ENCODE results near the gene F2R. TPM values are rescaled to one million over a fixed set of nuclear protein-coding genes. Genes with fewer than 3 reads are reported as not detected.

Gene F2R
- total and polyA plus RNA-seq, 2 of the 8 experiments (the other 6 are each of a cell fraction or from before 2014, with no cell fraction given), result 23.8 to 29.1 TPM

DNA sequence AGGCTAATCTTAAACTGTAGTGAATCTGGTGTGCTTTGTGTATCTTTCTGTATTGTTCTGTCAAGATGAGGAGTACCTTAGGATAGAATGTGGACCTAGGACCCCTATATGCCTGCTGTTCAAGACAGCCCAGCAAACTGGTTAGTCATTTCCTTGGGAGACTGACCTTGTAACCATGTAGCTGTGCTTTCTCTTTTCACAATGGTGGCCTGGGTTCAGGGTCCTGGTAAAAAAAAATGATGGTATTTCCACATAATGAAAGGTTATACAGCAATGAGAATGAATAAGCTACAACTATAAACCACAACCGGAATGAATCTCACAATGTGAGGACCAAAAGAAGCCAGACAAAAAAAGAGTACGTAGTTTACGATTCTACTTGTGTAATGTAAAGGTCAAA lies 66.5 kb downstream of the F2R start:
- no peak overlapping the region for H3K4me2 ChIP-seq (ENCODE audit: insufficient read depth in 1 of 2, low read depth in 2 of 2, low read length in 2 of 2)
- no peaks in the 10 kb centered on the region for H3K79me2 ChIP-seq (ENCODE audit: control insufficient read depth in 1 of 2, insufficient read depth in 2 of 2, low read length in 2 of 2)
- H2BK120ac ChIP-seq (replicated peaks; ENCODE audit: low read depth, low read length), result no peak overlapping the region
- no peak overlapping the region for H3K9ac ChIP-seq (replicated peaks in 1 of 4; ENCODE audit: extremely low read depth in 1 of 4, low read depth in 3 of 4, low read length in 3 of 4)
- DNase-seq (ENCODE audit: low read depth in 1 of 2, low spot score in 2 of 2), result no peak
- H2BK15ac ChIP-seq (ENCODE audit: low read length), result no peak overlapping the region
- H2BK5ac ChIP-seq (ENCODE audit: low read depth, low read length), result no peak overlapping the region
- H2AFZ ChIP-seq (ENCODE audit: low read length), result no peak overlapping the region
- no peak overlapping the region for H3K14ac ChIP-seq (ENCODE audit: insufficient read length)
- H3K36me3 ChIP-seq (ENCODE audit: control insufficient read depth in 2 of 4, insufficient read depth in 4 of 4, low read length in 3 of 4), result no peaks in the 10 kb centered on the region
- no peaks in the 10 kb centered on the region for H3K27me3 ChIP-seq (replicated peaks in 1 of 4; ENCODE audit: control insufficient read depth in 3 of 4, extremely low read depth in 1 of 4, insufficient read depth in 3 of 4, low read length in 3 of 4)
- POLR2A ChIA-PET (ENCODE audit: partially characterized antibody), result interaction anchor here (2.5 kb wide), 1 partner anchor 25 kb away, joined by 15 read pairs; no protein-coding TSS in a partner anchor
- H3K4me1 ChIP-seq (replicated peaks in 1 of 4; ENCODE audit: control insufficient read depth in 3 of 4, insufficient read depth in 4 of 4, low read length in 3 of 4), result peaks cover 1 to 8% (median 3%) of the 10 kb centered on the region in 4 experiments; a peak in 4 of 7 replicates
- no peaks in the 10 kb centered on the region for H3K9me3 ChIP-seq (ENCODE audit: insufficient read depth in 2 of 2, low read depth in 1 of 2, low read length in 1 of 2)
- H3K4me3 ChIP-seq (ENCODE audit: extremely low read depth in 1 of 4, insufficient read depth in 2 of 4, low read depth in 3 of 4, low read length in 4 of 4), result no peak overlapping the region
- no peaks in the 10 kb centered on the region for H3K23me2 ChIP-seq (ENCODE audit: low read depth, low read length)
- no peak overlapping the region for H4K8ac ChIP-seq (ENCODE audit: extremely low read depth, insufficient read depth, low read length)
- no peaks in the 10 kb centered on the region for H3K79me1 ChIP-seq (ENCODE audit: low read depth, low read length)
- WGBS, 2 experiments (ENCODE audit: extremely low coverage in 1 of 2, insufficient coverage in 1 of 2, insufficient read length in 1 of 2, insufficient replicate concordance in 2 of 2, low coverage in 1 of 2, low lambda C conversion rate in 2 of 2, missing lambda C conversion rate in 1 of 2), result 98% methylated on average over 3 of the region's 3 CpGs; no CpG with 5 or more reads in 1 of the 2 experiments
- no peak overlapping the region for H3K23ac ChIP-seq (ENCODE audit: insufficient read length)
- no peak overlapping the region for H3K18ac ChIP-seq (ENCODE audit: extremely low read depth, low read length)
- no peaks in the 10 kb centered on the region for H4K20me1 ChIP-seq (replicated peaks in 1 of 2; ENCODE audit: control insufficient read depth in 1 of 2, insufficient read depth in 2 of 2, low read length in 2 of 2)
- H2BK12ac ChIP-seq (ENCODE audit: low read depth, low read length), result no peak overlapping the region
- no peak overlapping the region for H3K27ac ChIP-seq (ENCODE audit: low read depth, low read length)
- H4K5ac ChIP-seq (ENCODE audit: insufficient read length, low read depth, low read length), result no peak overlapping the region
- no peak overlapping the region for H3K4ac ChIP-seq (replicated peaks; ENCODE audit: insufficient read length, low read depth, low read length)
- TF ChIP-seq SIX5 (IDR thresholded peaks at IDR 0.05; ENCODE audit: low read depth, low read length) (no peak), POU5F1 (IDR thresholded peaks at IDR 0.05; ENCODE audit: low read depth, low read length) (no peak), SUZ12 (IDR thresholded peaks at IDR 0.05; ENCODE audit: low read length) (no peak)
- H4K91ac ChIP-seq (replicated peaks; ENCODE audit: insufficient read length, low read length), result no peak overlapping the region
- CTCF ChIA-PET (ENCODE audit: partially characterized antibody), result interaction anchor here (1.1 to 1.6 kb wide), 2 partner anchors 8 to 37 kb away, joined by 3 to 9 read pairs; partner anchors contain the start of gene F2RL1
- H2BK20ac ChIP-seq (ENCODE audit: low read length), result no peak overlapping the region
- FAIRE-seq, result no peak
- H2AK5ac ChIP-seq (ENCODE audit: low read depth, low read length), result no peak overlapping the region
- H3K56ac ChIP-seq (replicated peaks; ENCODE audit: insufficient read length, low read depth, low read length), result no peak overlapping the region

Small RNA genes lying within 50 kb of the gene (small RNA-seq; reads per million reads assigned to genes)
- gene RF02154 (ENCODE audit: insufficient read depth) (not detected), gene RF02155 (ENCODE audit: insufficient read depth) (not detected)

Other genes starting within 250 kb of the F2R start
- gene F2RL2, start 92.7 kb upstream of the F2R start, total RNA-seq (2021; fragmentation: NEBNext Ultra II Directional; extraction: Animal tissue kit (Norgen Biotek cat#: 25700)), result 0.07 and 0.10 TPM in 2 replicates
- 0.03 and 0.13 TPM in 2 replicates for gene F2RL2, start 92.7 kb upstream of the F2R start, polyA plus RNA-seq (2011; rRNA removed)
- gene F2RL1, start 102.9 kb downstream of the F2R start, total RNA-seq (2021; fragmentation: NEBNext Ultra II Directional; extraction: Animal tissue kit (Norgen Biotek cat#: 25700)), result 23.2 and 23.5 TPM in 2 replicates
- gene F2RL1, start 102.9 kb downstream of the F2R start, polyA plus RNA-seq (2011; rRNA removed), result 18.5 and 26.6 TPM in 2 replicates
- gene S100Z, start 133.9 kb downstream of the F2R start, total RNA-seq (2021; fragmentation: NEBNext Ultra II Directional; extraction: Animal tissue kit (Norgen Biotek cat#: 25700)), result 0.30 TPM in 1 of 2 replicates, not detected in the other
- gene S100Z, start 133.9 kb downstream of the F2R start, polyA plus RNA-seq (2011; rRNA removed), result not detected in 2 replicates
- gene CRHBP, start 236.9 kb downstream of the F2R start, total RNA-seq (2021; fragmentation: NEBNext Ultra II Directional; extraction: Animal tissue kit (Norgen Biotek cat#: 25700)), result not detected in 2 replicates
- 0.30 and 0.42 TPM in 2 replicates for gene CRHBP, start 236.9 kb downstream of the F2R start, polyA plus RNA-seq (2011; rRNA removed)

Measured in H1 (cell line).